KOPT-K1 (cell line): ENCODE results near the gene SNAP47.

Experiments
- H3K27ac ChIP-seq: fragments of 200-600 bp; sonication (generic); 2 replicates; pipeline ENCODE4 v1.5.1; 2016; ENCODE audit warnings: antibody characterized with exemption, mild to moderate bottlenecking, low read depth, low read length; ENCODE audit not compliant: poor library complexity, severe bottlenecking
- H3K36me3 ChIP-seq: fragments of 200-600 bp; sonication (generic); 2 replicates; pipeline ENCODE4 v1.5.1; 2017; ENCODE audit warnings: antibody characterized with exemption, mild to moderate bottlenecking, low read length, moderate library complexity; ENCODE audit not compliant: insufficient read depth
- H3K9me3 ChIP-seq: fragments of 200-600 bp; sonication (generic); 2 replicates; pipeline ENCODE4 v1.5.1; 2017; ENCODE audit warnings: antibody characterized with exemption, low read length, mild to moderate bottlenecking; ENCODE audit not compliant: insufficient read depth, poor library complexity, severe bottlenecking

The SNAP47 gene

GRCh38 chr1:227754958-227755357, 19.7 kb downstream of the SNAP47 start:
- H3K36me3 ChIP-seq = peaks cover 81% of the 10 kb centered on the region
- H3K9me3 ChIP-seq = no peaks in the 10 kb centered on the region
- no peak overlapping the region for H3K27ac ChIP-seq

- Histone ChIP-seq H3K27ac (no peak overlapping the region), H3K9me3 (no peaks in the 10 kb centered on the region), H3K36me3 (peaks cover 81% of the 10 kb centered on the region)
These were observed 21.1 kb downstream of the SNAP47 start for GRCh38 chr1:227756172-227756959.

- Histone ChIP-seq H3K36me3 (peaks cover 79% of the 10 kb centered on the region), H3K9me3 (no peaks in the 10 kb centered on the region), H3K27ac (no peak overlapping the region)
These were observed 22.5 kb downstream of the SNAP47 start for GRCh38 chr1:227757781-227758180.

GRCh38 chr1:227758366-227758765, 23.1 kb downstream of the SNAP47 start:
- Histone ChIP-seq H3K9me3 (no peaks in the 10 kb centered on the region), H3K27ac (no peak overlapping the region), H3K36me3 (peaks cover 75% of the 10 kb centered on the region)

- H3K9me3 ChIP-seq = no peaks in the 10 kb centered on the region
- H3K36me3 ChIP-seq = peaks cover 80% of the 10 kb centered on the region
- no peak overlapping the region for H3K27ac ChIP-seq
These were observed 24.4 kb downstream of the SNAP47 start for GRCh38 chr1:227759341-227760300.

- Histone ChIP-seq H3K9me3 (no peaks in the 10 kb centered on the region), H3K27ac (no peak overlapping the region), H3K36me3 (peaks cover 82% of the 10 kb centered on the region)
These were observed 25.1 kb downstream of the SNAP47 start for GRCh38 chr1:227760377-227760776.

GRCh38 chr1:227761621-227762230, 26.5 kb downstream of the SNAP47 start:
- Histone ChIP-seq H3K9me3 (no peaks in the 10 kb centered on the region), H3K27ac (no peak overlapping the region), H3K36me3 (peaks cover 71% of the 10 kb centered on the region)

- Histone ChIP-seq H3K36me3 (peaks cover 71% of the 10 kb centered on the region), H3K27ac (no peak overlapping the region), H3K9me3 (no peaks in the 10 kb centered on the region)
These were observed 27.1 kb downstream of the SNAP47 start for GRCh38 chr1:227762231-227762911.

- no peaks in the 10 kb centered on the region for H3K9me3 ChIP-seq
- peaks cover 71% of the 10 kb centered on the region for H3K36me3 ChIP-seq
- no peak overlapping the region for H3K27ac ChIP-seq
These were observed 28.2 kb downstream of the SNAP47 start for GRCh38 chr1:227763246-227764018.

GRCh38 chr1:227764019-227764391, 28.8 kb downstream of the SNAP47 start:
- no peak overlapping the region for H3K27ac ChIP-seq
- H3K9me3 ChIP-seq = no peaks in the 10 kb centered on the region
- peaks cover 72% of the 10 kb centered on the region for H3K36me3 ChIP-seq

GRCh38 chr1:227765261-227766014, 30.2 kb downstream of the SNAP47 start:
- H3K36me3 ChIP-seq = peaks cover 69% of the 10 kb centered on the region
- H3K27ac ChIP-seq = no peak overlapping the region

GRCh38 chr1:227766015-227766634, 30.9 kb downstream of the SNAP47 start:
- H3K9me3 ChIP-seq = no peaks in the 10 kb centered on the region

More at GRCh38 chr1:227765261-227766014, 30.2 kb downstream of the SNAP47 start:
- no peaks in the 10 kb centered on the region for H3K9me3 ChIP-seq

GRCh38 chr1:227766653-227767277, 31.5 kb downstream of the SNAP47 start:
- no peak overlapping the region for H3K27ac ChIP-seq
- peaks cover 67% of the 10 kb centered on the region for H3K36me3 ChIP-seq
- no peaks in the 10 kb centered on the region for H3K9me3 ChIP-seq

More at GRCh38 chr1:227766015-227766634, 30.9 kb downstream of the SNAP47 start:
- H3K27ac ChIP-seq = no peak overlapping the region
- H3K36me3 ChIP-seq = peaks cover 69% of the 10 kb centered on the region
